Measurements from ENCODE around the gene TCEA3. TPM values are rescaled to one million over a fixed set of nuclear protein-coding genes. Genes with fewer than 3 reads are reported as not detected.

The TCEA3 gene
- total RNA-seq, 4 donors from 2014 or later = 16.7 to 24.1 (median 20.9) TPM

DNA sequence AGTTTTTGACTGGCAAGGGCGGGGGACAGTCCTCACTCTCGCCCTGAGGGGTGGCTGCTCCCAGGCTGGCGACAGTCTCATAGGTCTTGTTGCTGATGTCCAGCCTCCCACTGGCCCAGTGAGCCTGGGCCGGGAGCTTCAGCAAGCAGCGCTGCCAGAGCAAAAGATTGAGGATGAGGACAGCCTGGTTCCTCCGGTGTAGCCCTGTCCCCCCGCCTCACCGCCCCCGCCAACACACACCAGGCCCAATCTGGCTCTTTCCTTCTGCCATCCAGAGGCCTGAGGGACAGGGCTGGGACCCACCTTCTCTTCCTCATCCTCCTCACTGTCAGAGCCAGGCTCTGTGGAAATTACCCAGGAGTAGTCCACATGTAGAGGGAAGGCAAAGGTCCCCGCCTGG is 8.6 kb upstream of the TCEA3 start:
- intact Hi-C loops (cut with DNase I) = no loop called here
- WGBS = 92% methylated on average over 2 of the region's 10 CpGs
- DNase-seq (ENCODE audit: extremely low spot score) = no peak
- Histone ChIP-seq H3K27me3 (no peaks in the 10 kb centered on the region), H3K9me3 (no peaks in the 10 kb centered on the region), H3K36me3 (peaks cover 39 to 100% (median 94%) of the 10 kb centered on the region in 4 donors), H3K4me1 (no peaks in the 10 kb centered on the region), H3K4me3 (no peak overlapping the region), H3K27ac (replicated peaks in 1 of 4) (no peak overlapping the region)
- TF ChIP-seq POLR2AphosphoS5 (IDR thresholded peaks at IDR 0.05) (no peak), EP300 (IDR thresholded peaks at IDR 0.05) (no peak), POLR2A (IDR thresholded peaks at IDR 0.05; ENCODE audit: low read depth) (no peak)
- TF ChIP-seq, protein P1, sequence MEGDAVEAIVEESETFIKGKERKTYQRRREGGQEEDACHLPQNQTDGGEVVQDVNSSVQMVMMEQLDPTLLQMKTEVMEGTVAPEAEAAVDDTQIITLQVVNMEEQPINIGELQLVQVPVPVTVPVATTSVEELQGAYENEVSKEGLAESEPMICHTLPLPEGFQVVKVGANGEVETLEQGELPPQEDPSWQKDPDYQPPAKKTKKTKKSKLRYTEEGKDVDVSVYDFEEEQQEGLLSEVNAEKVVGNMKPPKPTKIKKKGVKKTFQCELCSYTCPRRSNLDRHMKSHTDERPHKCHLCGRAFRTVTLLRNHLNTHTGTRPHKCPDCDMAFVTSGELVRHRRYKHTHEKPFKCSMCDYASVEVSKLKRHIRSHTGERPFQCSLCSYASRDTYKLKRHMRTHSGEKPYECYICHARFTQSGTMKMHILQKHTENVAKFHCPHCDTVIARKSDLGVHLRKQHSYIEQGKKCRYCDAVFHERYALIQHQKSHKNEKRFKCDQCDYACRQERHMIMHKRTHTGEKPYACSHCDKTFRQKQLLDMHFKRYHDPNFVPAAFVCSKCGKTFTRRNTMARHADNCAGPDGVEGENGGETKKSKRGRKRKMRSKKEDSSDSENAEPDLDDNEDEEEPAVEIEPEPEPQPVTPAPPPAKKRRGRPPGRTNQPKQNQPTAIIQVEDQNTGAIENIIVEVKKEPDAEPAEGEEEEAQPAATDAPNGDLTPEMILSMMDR (IDR thresholded peaks at IDR 0.05) = no peak

DNA sequence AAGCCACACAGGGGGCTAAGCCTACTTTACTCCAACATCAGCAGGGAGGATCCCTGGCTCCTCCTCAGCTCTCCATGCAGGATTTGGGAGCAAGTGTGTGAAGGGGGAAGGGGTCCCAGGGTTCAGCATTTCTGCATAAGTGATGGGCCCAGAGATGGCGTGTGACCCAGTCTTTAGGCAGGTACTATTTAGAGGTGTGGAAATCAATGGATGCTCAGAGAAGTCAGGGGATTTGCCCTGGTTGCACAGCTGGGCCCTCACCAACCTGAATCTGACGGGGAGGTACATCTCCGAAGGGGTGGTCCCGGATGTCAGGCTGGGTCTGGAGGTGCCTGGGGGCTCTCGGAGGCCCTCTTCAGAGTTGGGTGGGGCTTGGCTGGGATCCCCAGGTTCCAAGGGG is 6.9 kb upstream of the TCEA3 start:
- peaks cover 38 to 87% (median 80%) of the 10 kb centered on the region in 4 donors for H3K36me3 ChIP-seq
- DNase-seq (ENCODE audit: extremely low spot score) = no peak

DNA sequence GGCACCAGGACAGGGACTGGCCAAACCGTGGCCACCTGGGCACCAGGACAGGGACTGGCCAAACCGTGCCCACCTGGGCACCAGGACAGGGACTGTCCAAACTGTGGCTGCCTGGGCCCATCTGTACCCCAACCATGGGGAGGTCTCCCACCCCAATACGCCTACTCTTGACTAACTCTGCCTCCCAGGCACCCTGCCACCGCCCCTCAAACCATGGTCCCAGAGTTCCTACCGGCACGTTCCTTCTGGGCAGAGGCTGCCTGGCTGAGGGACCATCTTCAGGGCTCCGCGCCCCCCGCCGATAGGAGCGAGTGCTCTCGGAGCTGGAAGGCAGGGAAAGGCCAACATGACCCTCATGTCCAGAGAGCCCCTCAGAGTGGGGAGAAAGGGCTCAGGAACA is 6.3 kb upstream of the TCEA3 start:
- intact Hi-C loops (cut with DNase I) = no loop called here
- Histone ChIP-seq H3K36me3 (peaks cover 32 to 81% (median 73%) of the 10 kb centered on the region in 4 donors), H3K27me3 (no peaks in the 10 kb centered on the region), H3K4me3 (no peak overlapping the region), H3K27ac (replicated peaks in 1 of 4) (no peak overlapping the region), H3K9me3 (no peaks in the 10 kb centered on the region), H3K4me1 (no peaks in the 10 kb centered on the region)
- DNase-seq (ENCODE audit: extremely low spot score) = no peak
- WGBS = 95% methylated on average over 7 of the region's 12 CpGs
- TF ChIP-seq POLR2A (IDR thresholded peaks at IDR 0.05; ENCODE audit: low read depth) = no peak
- TF ChIP-seq POLR2AphosphoS5 (IDR thresholded peaks at IDR 0.05) = no peak
- TF ChIP-seq, protein P1 (IDR thresholded peaks at IDR 0.05) = no peak
- no peak for TF ChIP-seq EP300 (IDR thresholded peaks at IDR 0.05)

More for the DNA sequence above, 6.9 kb upstream of the TCEA3 start:
- TF ChIP-seq, protein P1 (IDR thresholded peaks at IDR 0.05) = no peak
- TF ChIP-seq POLR2AphosphoS5 (IDR thresholded peaks at IDR 0.05) (no peak), EP300 (IDR thresholded peaks at IDR 0.05) (no peak), POLR2A (IDR thresholded peaks at IDR 0.05; ENCODE audit: low read depth) (no peak)
- Histone ChIP-seq H3K27ac (replicated peaks in 1 of 4) (no peak overlapping the region), H3K4me3 (no peak overlapping the region), H3K9me3 (no peaks in the 10 kb centered on the region), H3K4me1 (no peaks in the 10 kb centered on the region), H3K27me3 (no peaks in the 10 kb centered on the region)
- 98% methylated on average over 5 of the region's 5 CpGs for WGBS
- intact Hi-C loops (cut with DNase I) = no loop called here

DNA sequence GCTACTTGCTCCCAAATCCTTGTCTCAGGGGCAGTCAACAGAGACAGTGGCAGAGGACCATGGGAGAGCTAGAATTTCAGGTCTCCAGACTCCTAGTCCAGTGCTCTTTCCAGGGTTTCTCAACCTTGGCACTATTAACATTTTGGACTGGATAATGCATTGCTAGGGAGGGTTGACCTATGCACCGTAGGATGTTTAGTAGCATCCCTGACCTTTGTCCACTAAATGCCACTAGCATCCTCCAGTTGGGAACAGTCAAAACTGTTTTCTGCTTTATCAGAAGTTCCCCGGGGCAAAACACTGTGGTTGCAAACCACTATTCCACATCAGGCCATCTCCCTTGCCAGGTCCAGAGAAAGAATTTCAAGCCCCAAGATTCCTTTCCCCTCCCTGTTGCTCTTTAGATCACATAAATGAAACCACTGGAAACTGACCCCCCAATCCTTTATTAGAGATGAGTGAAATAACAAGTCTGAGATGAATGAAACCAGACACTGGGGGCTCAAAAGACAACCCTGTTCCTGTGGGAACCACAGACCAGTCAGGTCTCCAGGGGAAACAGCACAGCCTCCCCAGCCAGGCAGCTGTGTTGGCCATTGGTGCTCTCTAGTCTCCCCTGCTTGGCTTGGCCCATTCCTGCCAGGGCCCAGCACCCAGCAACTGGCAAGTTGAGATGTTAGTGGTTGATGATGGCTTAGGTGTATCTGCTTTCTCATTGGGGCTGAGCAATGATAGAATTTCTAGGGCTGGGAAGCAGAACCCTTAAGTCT is 3.8 kb upstream of the TCEA3 start:
- TF ChIP-seq EP300 (IDR thresholded peaks at IDR 0.05) (no peak), POLR2A (IDR thresholded peaks at IDR 0.05; ENCODE audit: low read depth) (no peak), POLR2AphosphoS5 (IDR thresholded peaks at IDR 0.05) (no peak)
- TF ChIP-seq, protein P1 (IDR thresholded peaks at IDR 0.05) = no peak
- WGBS = 100% methylated on average over 2 of the region's 2 CpGs
- Histone ChIP-seq H3K9me3 (no peaks in the 10 kb centered on the region), H3K36me3 (peaks cover 24 to 56% (median 49%) of the 10 kb centered on the region in 4 donors), H3K27me3 (no peaks in the 10 kb centered on the region), H3K27ac (replicated peaks in 1 of 4) (no peak overlapping the region), H3K4me1 (peaks cover 17 to 23% (median 22%) of the 10 kb centered on the region in 4 donors), H3K4me3 (no peak overlapping the region)
- intact Hi-C loops (cut with DNase I) = loop anchor here (10.0 kb wide), 1 partner anchor 56 kb away; the partner anchor contains the start of gene ASAP3
- DNase-seq (ENCODE audit: extremely low spot score) = no peak

All from esophagus muscularis mucosa (tissue), 4 donors.